K562 (cell line): ENCODE data around the gene BPNT1. TPM values are rescaled to one million over a fixed set of nuclear protein-coding genes. Genes with fewer than 3 reads are reported as not detected.
A peak's percentile ranks its signal among the peaks of the same experiment; 100 is the strongest.

ENCODE experiments used
- ARHGAP35 ChIP-seq: fragments of 450-650 bp; IDR thresholded peaks from 2 replicates; pipeline ENCODE4 v1.6.1; 2018; ENCODE audit not compliant: partially characterized antibody
- CBFA2T3 ChIP-seq: fragments of 450-650 bp; IDR thresholded peaks from 2 replicates; pipeline ENCODE4 v1.6.1; 2017
- CREBBP ChIP-seq: IDR thresholded peaks from one replicate; pipeline ENCODE4 v1.6.1; 2012; ENCODE audit warnings: low read depth, mild to moderate bottlenecking, control low read depth, inconsistent platforms, low read length
- E2F8 ChIP-seq: fragments of 450-650 bp; IDR thresholded peaks from 2 replicates; pipeline ENCODE4 v1.7.1; 2018; ENCODE audit warnings: mild to moderate bottlenecking, low read depth; ENCODE audit not compliant: partially characterized antibody
- ELF2 ChIP-seq: fragments of 250-450 bp; sonication (Bioruptor Pico); IDR thresholded peaks from 2 replicates; pipeline ENCODE4 v1.5.0; 2021; ENCODE audit warnings: mild to moderate bottlenecking
- ELK1 ChIP-seq: sonication (generic); formaldehyde crosslinking; IDR thresholded peaks from 2 replicates; pipeline ENCODE4 v1.8.1; 2022; ENCODE audit warnings: missing genetic modification reagents
- EWSR1 ChIP-seq: fragments of 450-650 bp; IDR thresholded peaks from 2 replicates; pipeline ENCODE4 v1.6.1; 2018; ENCODE audit warnings: borderline replicate concordance, mild to moderate bottlenecking, low read depth, moderate library complexity; ENCODE audit not compliant: partially characterized antibody
- GATA2 ChIP-seq: sonication (generic); formaldehyde crosslinking; IDR thresholded peaks from 2 replicates; pipeline ENCODE4 v1.4.0; 2020; ENCODE audit warnings: mild to moderate bottlenecking, missing genetic modification reagents
- GMEB1 ChIP-seq: fragments of 250-450 bp; sonication (Bioruptor Pico); IDR thresholded peaks from 2 replicates; pipeline ENCODE4 v1.4.0; 2020; ENCODE audit warnings: mild to moderate bottlenecking
- HNRNPUL1 ChIP-seq: fragments of 200-400 bp; formaldehyde crosslinking; IDR thresholded peaks from 2 replicates; pipeline ENCODE4 v1.6.1; 2017; ENCODE audit warnings: low read length
- KLF1 ChIP-seq: fragments of 450-650 bp; IDR thresholded peaks from 2 replicates; pipeline ENCODE4 v1.6.1; 2016; ENCODE audit warnings: missing genetic modification characterization, missing compliant biosample characterization
- NCOR1 ChIP-seq: fragments of 450-650 bp; IDR thresholded peaks from 2 replicates; pipeline ENCODE4 v1.6.1; 2016; ENCODE audit warnings: mild to moderate bottlenecking, moderate library complexity
- NELFE ChIP-seq: IDR thresholded peaks from 2 replicates; pipeline ENCODE4 v1.6.1; 2011; ENCODE audit warnings: mild to moderate bottlenecking; ENCODE audit not compliant: insufficient read depth, insufficient read length
- SAFB2 ChIP-seq: fragments of 200-400 bp; formaldehyde crosslinking; IDR thresholded peaks from 2 replicates; pipeline ENCODE4 v1.6.1; 2018; ENCODE audit warnings: borderline replicate concordance, low read length, low read depth, moderate library complexity; ENCODE audit not compliant: severe bottlenecking
- TAF15 ChIP-seq: fragments of 200-400 bp; formaldehyde crosslinking; IDR thresholded peaks from 2 replicates; pipeline ENCODE4 v1.6.1; 2017; ENCODE audit warnings: mild to moderate bottlenecking, low read depth, low read length, moderate library complexity
- TCF7 ChIP-seq: sonication (generic); IDR thresholded peaks from 2 replicates; pipeline ENCODE4 v1.6.1; 2016; ENCODE audit warnings: antibody characterized with exemption, borderline replicate concordance
- THRB ChIP-seq: fragments of 450-650 bp; formaldehyde crosslinking; conservative IDR thresholded peaks from 2 replicates; pipeline ENCODE4 v1.4.0; 2022; ENCODE audit warnings: mild to moderate bottlenecking, missing genetic modification characterization
- polyA plus RNA-seq, 8 experiments: library from polyadenylated mRNA; depleted of rRNA in 4 of 8; stranded (reverse) in 5 of 8; unstranded in 3 of 8; fragments of >200 nt; fragmentation: Nextera tagmentation in 2 of 8; fragmentation: Illumina TruSeq in 1 of 8; extraction: Ambion mirVana in 2 of 8; extraction: Trizol in 1 of 8; gene quantifications; 2 replicates each; pipeline versions ENCODE4 v1.2.1 to v1.2.3, GENCODE V29; 2011 to 2014; ENCODE audit warnings: inconsistent platforms in 1 of 8, missing spikeins in 1 of 8
- total RNA-seq, 7 experiments: library from RNA; depleted of rRNA in 6 of 7; stranded (reverse); fragments of >200 nt in 6 of 7; fragmentation: Illumina TruSeq in 2 of 7; extraction: Trizol in 2 of 7; gene quantifications; 2 replicates each; pipeline versions ENCODE4 v1.2.1 to v1.2.3, GENCODE V29; 2011 to 2021; ENCODE audit warnings: low replicate concordance in 1 of 7

The BPNT1 gene
- total and polyA plus RNA-seq, 9 of the 15 experiments (the other 6 are each of a cell fraction or from before 2014, with no cell fraction given): 30.2 to 73.8 (median 40.5) TPM

- TF ChIP-seq NCOR1 (peak; percentile 81), ELK1 (CRISPR knock-in tag) (no peak), HNRNPUL1 (no peak), GMEB1 (CRISPR knock-in tag) (no peak), CREBBP (no peak), EWSR1 (no peak), THRB (CRISPR knock-in tag) (no peak), GATA2 (CRISPR knock-in tag) (peak; percentile 61; the same call in 1 of the 2 replicates), NELFE (no peak), ELF2 (CRISPR knock-in tag) (no peak), TCF7 (no peak), TAF15 (no peak), ARHGAP35 (no peak), E2F8 (peak; percentile 71), CBFA2T3 (peak; percentile 93), KLF1 (tag) (no peak), SAFB2 (no peak)
Measured at GRCh38 chr1:220119043-220119512, 29.5 kb upstream of the BPNT1 start (continued).
